AG04450 (cell line): Measurements from ENCODE around the gene ACER2. TPM values are rescaled to one million over a fixed set of nuclear protein-coding genes. Genes with fewer than 3 reads are reported as not detected.
"Not testable (repeated sequence)": the region's sequence is repeated elsewhere in the genome, so short reads cannot be mapped to it uniquely, and the experiment has no call there.

Source experiments
- CTCF ChIA-PET: fragments of 300-600, 350-600 bp; formaldehyde crosslinking; extraction: SDS; loops from one replicate; lab custom pipeline; 2022; ENCODE audit warnings: antibody characterized with exemption, inconsistent platforms; lab: Charles Lee
- POLR2A ChIA-PET: fragments of 350-600 bp; formaldehyde crosslinking; extraction: SDS; loops from one replicate; lab custom pipeline; 2021; ENCODE audit warnings: antibody characterized with exemption, inconsistent platforms; lab: Yijun Ruan, JAX
- DNase-seq: peaks from one replicate; pipeline ENCODE4 v3.0.0-alpha.2; 2011; ENCODE audit warnings: low read depth, low spot score
- H3K27ac ChIP-seq: one replicate; pipeline ENCODE4 v1.5.1; 2012; ENCODE audit warnings: low read depth, low read length, control low read depth
- H3K27me3 ChIP-seq: one replicate; pipeline ENCODE4 v1.6.0; 2012; ENCODE audit warnings: low read length; ENCODE audit not compliant: control insufficient read depth, insufficient read depth
- H3K4me3 ChIP-seq: 2 replicates; pipeline ENCODE4 v1.5.1; 2011; ENCODE audit warnings: mild to moderate bottlenecking, low read depth, low read length, control low read depth
- H3K9me3 ChIP-seq: 2 replicates; pipeline ENCODE4 v1.5.1; 2012; ENCODE audit warnings: low read length; ENCODE audit not compliant: control insufficient read depth, insufficient read depth
- CTCF ChIP-seq: IDR thresholded peaks from 2 replicates; pipeline ENCODE4 v1.5.1; 2011; ENCODE audit warnings: low read depth, low read length, control low read depth, inconsistent platforms
- polyA plus RNA-seq: library from polyadenylated mRNA; depleted of rRNA; stranded (reverse); fragments of >200 nt; gene quantifications from 2 replicates; pipeline ENCODE4 v1.2.3, GENCODE V29; 2011

ACER2 gene
- polyA plus RNA-seq, 1 experiment = 2.3 TPM

DNA sequence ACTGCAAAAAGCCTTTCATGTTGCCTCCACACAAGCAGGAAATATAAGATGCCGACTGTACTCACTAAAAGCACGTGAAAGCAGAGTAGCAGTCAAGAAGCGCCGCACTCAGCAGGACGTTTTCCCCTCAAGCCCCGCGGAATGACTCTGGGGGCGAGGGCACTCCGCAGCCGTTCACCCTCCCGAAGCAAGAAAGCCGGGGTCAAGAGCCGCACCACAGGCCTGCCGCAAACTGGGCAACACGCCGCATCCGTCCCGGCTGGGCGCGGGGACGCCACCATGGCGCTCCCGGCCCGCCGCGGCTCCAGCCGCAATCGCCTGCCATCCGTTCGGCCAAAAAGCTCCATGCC lies 29.1 kb upstream of the ACER2 start:
- CTCF ChIA-PET = interaction anchor here (1.2 to 1.6 kb wide), 3 partner anchors 77 to 331 kb away, joined by 3 to 5 read pairs (median 4); partner anchors contain the start of gene RRAGA
- POLR2A ChIA-PET = interaction anchor here (0.5 to 1.3 kb wide), 8 partner anchors 9 to 331 kb away, joined by 3 to 6 read pairs (median 4); partner anchors contain the start of genes ACER2, DENND4C and RRAGA

GRCh38 chr9:19380826-19381075 lies 28.1 kb upstream of the ACER2 start:
- no peak for DNase-seq
- CTCF ChIA-PET = interaction anchor here (1.6 kb wide), 1 partner anchor 332 kb away, joined by 5 read pairs; the partner anchor contains the start of gene RRAGA
- H3K9me3 ChIP-seq = no peaks in the 10 kb centered on the region
- H3K4me3 ChIP-seq = peak overlapping the region; percentile 91
- POLR2A ChIA-PET = interaction anchor here (0.6 to 1.3 kb wide), 6 partner anchors 10 to 332 kb away, joined by 3 to 8 read pairs (median 5); partner anchors contain the start of gene RRAGA
- H3K27ac ChIP-seq = peak overlapping the region; percentile 93
- H3K27me3 ChIP-seq = no peaks in the 10 kb centered on the region
- TF ChIP-seq CTCF = no peak

More for the DNA sequence above, 29.1 kb upstream of the ACER2 start:
- peak overlapping the region; percentile 91 for H3K4me3 ChIP-seq
- no peaks in the 10 kb centered on the region for H3K9me3 ChIP-seq
- peak overlapping the region; percentile 85 for H3K27ac ChIP-seq
- DNase-seq = no peak
- H3K27me3 ChIP-seq = no peaks in the 10 kb centered on the region
- no peak for TF ChIP-seq CTCF

DNA sequence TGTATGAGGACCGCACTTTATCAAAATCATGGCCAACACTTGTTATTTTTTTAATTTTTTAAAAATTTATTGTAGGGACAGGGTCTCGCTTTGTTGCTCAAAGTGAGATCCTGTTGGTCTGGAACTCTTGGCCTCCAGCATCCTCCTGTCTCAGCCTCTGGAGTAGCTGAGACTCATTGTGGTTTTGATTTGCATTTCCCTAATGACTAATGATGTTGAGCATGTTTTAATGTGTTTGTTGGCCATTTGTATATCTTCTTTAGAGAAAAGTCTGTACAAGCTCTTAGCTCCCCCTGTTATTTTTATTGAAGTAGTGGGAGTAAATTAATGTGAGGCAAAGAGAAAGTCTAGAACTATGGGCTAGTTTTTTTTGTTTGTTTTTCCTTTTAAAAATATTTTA lies 27.2 kb upstream of the ACER2 start:
- H3K4me3 ChIP-seq = no peak overlapping the region
- ChIA-PET POLR2A (no interaction called here), CTCF (no interaction called here)
- H3K27me3 ChIP-seq = no peaks in the 10 kb centered on the region
- DNase-seq = no peak
- TF ChIP-seq CTCF = no peak
- no peak overlapping the region for H3K27ac ChIP-seq
- H3K9me3 ChIP-seq = no peaks in the 10 kb centered on the region

GRCh38 chr9:19385212-19385611 lies 23.6 kb upstream of the ACER2 start:
- H3K4me3 ChIP-seq, DNase-seq, H3K27ac ChIP-seq, POLR2A ChIA-PET, H3K27me3 ChIP-seq, H3K9me3 ChIP-seq, CTCF ChIA-PET: not testable (repeated sequence)

GRCh38 chr9:19385786-19386501 lies 22.9 kb upstream of the ACER2 start:
- H3K4me3 ChIP-seq = no peak overlapping the region
- ChIA-PET CTCF (no interaction called here), POLR2A (no interaction called here)
- DNase-seq = no peak
- no peak for TF ChIP-seq CTCF
- no peaks in the 10 kb centered on the region for H3K9me3 ChIP-seq
- no peak overlapping the region for H3K27ac ChIP-seq
- H3K27me3 ChIP-seq = no peaks in the 10 kb centered on the region
